B cell (primary cell): Measurements from ENCODE around the gene ZMYND12.

ENCODE experiments used
- CTCF ChIP-seq: fragments of 200-600 bp; IDR thresholded peaks from one replicate; pipeline ENCODE4 v1.8.0; 2022; ENCODE audit warnings: antibody characterized with exemption, mild to moderate bottlenecking
- EZH2 ChIP-seq: IDR thresholded peaks from 2 replicates; pipeline ENCODE4 v1.6.1; 2012; ENCODE audit warnings: borderline replicate concordance, low read depth, mild to moderate bottlenecking, moderate library complexity, low read length; ENCODE audit not compliant: insufficient read depth, poor library complexity, severe bottlenecking

- no peak for TF ChIP-seq EZH2
- TF ChIP-seq CTCF = no peak
These were observed 70.5 kb downstream of the ZMYND12 start for GRCh38 chr1:42385283-42385682.
